BLaER1 (cell line): ENCODE results near the gene WNT16.
A peak's percentile ranks its signal among the peaks of the same experiment; 100 is the strongest.

Experiments
- H3K27ac ChIP-seq: shearing (Covaris generic); formaldehyde crosslinking; 2 replicates; pipeline ENCODE4 v1.8.1; 2022
- H3K27me3 ChIP-seq: shearing (Covaris generic); formaldehyde crosslinking; 2 replicates; pipeline ENCODE4 v1.8.1; 2022
- H3K36me3 ChIP-seq: shearing (Covaris generic); formaldehyde crosslinking; 2 replicates; pipeline ENCODE4 v1.8.1; 2022
- H3K4me1 ChIP-seq: shearing (Covaris generic); formaldehyde crosslinking; 2 replicates; pipeline ENCODE4 v1.8.1; 2022
- H3K4me2 ChIP-seq: shearing (Covaris generic); formaldehyde crosslinking; 2 replicates; pipeline ENCODE4 v1.8.1; 2022
- H3K4me3 ChIP-seq: shearing (Covaris generic); formaldehyde crosslinking; 2 replicates; pipeline ENCODE4 v1.8.1; 2022
- H3K9ac ChIP-seq: shearing (Covaris generic); formaldehyde crosslinking; 2 replicates; pipeline ENCODE4 v1.8.1; 2022
- H3K9me3 ChIP-seq: shearing (Covaris generic); formaldehyde crosslinking; 2 replicates; pipeline ENCODE4 v1.8.1; 2022
- H4K20me1 ChIP-seq: shearing (Covaris generic); formaldehyde crosslinking; 2 replicates; pipeline ENCODE4 v1.8.1; 2022
- Cebpa-rat ChIP-seq: shearing (Covaris generic); IDR thresholded peaks from 2 replicates; pipeline ENCODE4 v1.8.1; 2022

Gene WNT16

DNA sequence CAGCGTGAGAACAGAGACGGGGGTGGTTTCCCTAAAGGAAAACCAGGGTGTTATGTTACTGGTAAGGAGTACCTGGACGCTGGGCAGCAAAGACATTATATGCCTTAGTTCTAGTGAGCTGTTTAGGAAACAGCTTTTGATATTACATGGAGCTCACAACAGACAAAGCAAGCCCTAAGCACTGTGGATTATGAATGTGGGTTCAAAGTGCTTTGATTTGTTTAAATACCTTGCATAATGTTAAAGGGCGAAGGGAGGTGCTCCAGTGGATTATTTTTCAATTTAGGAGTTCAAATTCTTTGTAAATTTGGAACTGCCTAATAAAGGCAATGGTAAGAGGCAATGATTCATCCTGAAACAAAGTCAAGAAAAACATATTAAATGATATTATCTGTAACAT is 13.8 kb downstream of the WNT16 start:
- Histone ChIP-seq H3K9me3 (no peaks in the 10 kb centered on the region), H3K27ac (peak overlapping the region; percentile 11; the same call in 1 of the 2 replicates), H3K4me1 (peaks cover 15% of the 10 kb centered on the region), H4K20me1 (peaks cover 95% of the 10 kb centered on the region), H3K4me3 (no peak overlapping the region), H3K27me3 (peaks cover 7% of the 10 kb centered on the region; the same call in 1 of the 2 replicates), H3K36me3 (peaks cover 48% of the 10 kb centered on the region), H3K4me2 (no peak overlapping the region), H3K9ac (no peak overlapping the region)
- TF ChIP-seq Cebpa-rat = no peak

DNA sequence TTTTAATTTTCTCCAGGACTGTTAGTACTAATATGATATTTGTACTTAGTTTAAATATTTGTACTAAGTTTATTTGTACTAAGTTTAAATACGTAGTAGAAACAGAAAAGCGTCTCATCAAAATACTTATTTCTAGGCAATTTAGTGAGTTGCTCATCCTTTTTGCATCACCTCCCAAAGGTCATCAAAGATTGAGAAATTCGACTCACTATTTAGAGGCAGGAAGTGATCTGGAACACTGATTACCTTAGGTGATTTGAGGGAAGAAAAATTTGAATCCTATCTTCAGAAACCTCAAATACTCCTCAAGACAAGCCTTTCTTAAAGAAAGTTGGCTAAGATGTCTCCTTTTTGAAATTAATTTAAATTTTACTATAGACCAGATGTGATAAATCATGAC is 14.5 kb downstream of the WNT16 start:
- H3K9me3 ChIP-seq = no peaks in the 10 kb centered on the region
- no peak overlapping the region for H3K27ac ChIP-seq
- H3K9ac ChIP-seq = no peak overlapping the region
- no peak overlapping the region for H3K4me2 ChIP-seq
- no peak overlapping the region for H3K4me3 ChIP-seq
- H3K4me1 ChIP-seq = peaks cover 15% of the 10 kb centered on the region
- H4K20me1 ChIP-seq = peaks cover 88% of the 10 kb centered on the region
- H3K36me3 ChIP-seq = peaks cover 41% of the 10 kb centered on the region
- H3K27me3 ChIP-seq = peaks cover under 1% of the 10 kb centered on the region; the same call in 1 of the 2 replicates
- TF ChIP-seq Cebpa-rat = no peak

DNA sequence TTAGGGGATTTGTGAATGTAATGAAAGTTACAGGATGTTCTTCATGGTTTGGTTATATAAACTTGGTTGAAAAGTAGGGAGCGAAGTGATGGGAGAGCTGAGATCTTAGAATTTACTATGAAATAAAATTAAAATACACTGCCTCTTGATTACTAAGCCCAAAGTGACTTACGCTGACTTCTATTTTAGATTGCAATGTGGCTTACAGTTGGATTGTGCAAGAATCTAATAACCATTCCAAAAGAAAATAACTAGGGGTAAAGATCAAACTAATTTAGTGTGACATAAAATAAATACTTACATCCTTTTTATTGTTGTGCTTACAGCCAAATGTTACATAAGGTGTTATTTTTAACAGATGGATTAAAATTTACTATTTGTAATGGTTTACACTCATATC is 15.3 kb downstream of the WNT16 start:
- Histone ChIP-seq H3K4me1 (peaks cover 10% of the 10 kb centered on the region), H3K36me3 (peaks cover 33% of the 10 kb centered on the region), H3K27ac (no peak overlapping the region), H4K20me1 (peaks cover 81% of the 10 kb centered on the region), H3K4me2 (no peak overlapping the region), H3K4me3 (no peak overlapping the region), H3K27me3 (no peaks in the 10 kb centered on the region), H3K9ac (no peak overlapping the region), H3K9me3 (no peaks in the 10 kb centered on the region)
- no peak for TF ChIP-seq Cebpa-rat

DNA sequence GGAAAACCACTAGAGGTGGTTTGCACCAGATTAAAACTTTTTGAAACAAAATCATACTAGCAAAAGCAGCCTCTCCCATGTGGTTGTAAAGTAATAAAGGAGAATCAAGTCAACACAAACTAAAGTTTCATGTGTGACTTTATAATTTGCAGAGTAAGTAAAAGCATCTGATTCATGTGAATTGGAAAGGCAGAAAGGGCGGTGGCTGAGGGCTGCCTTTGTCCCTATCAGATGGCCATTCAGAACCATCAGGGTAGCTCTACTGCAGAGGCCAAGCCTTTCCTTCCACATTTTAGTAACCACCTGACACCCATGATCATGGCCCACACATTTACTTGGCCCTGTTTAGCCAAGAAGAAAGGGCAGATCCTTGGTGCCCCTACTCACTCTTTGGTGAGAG is 15.7 kb downstream of the WNT16 start:
- peaks cover 29% of the 10 kb centered on the region for H3K36me3 ChIP-seq
- no peak overlapping the region for H3K9ac ChIP-seq
- H3K4me3 ChIP-seq = no peak overlapping the region
- H4K20me1 ChIP-seq = peaks cover 76% of the 10 kb centered on the region
- H3K27me3 ChIP-seq = no peaks in the 10 kb centered on the region
- no peak overlapping the region for H3K27ac ChIP-seq
- TF ChIP-seq Cebpa-rat = no peak
- H3K4me1 ChIP-seq = peaks cover 6% of the 10 kb centered on the region
- H3K4me2 ChIP-seq = no peak overlapping the region
- H3K9me3 ChIP-seq = no peaks in the 10 kb centered on the region

DNA sequence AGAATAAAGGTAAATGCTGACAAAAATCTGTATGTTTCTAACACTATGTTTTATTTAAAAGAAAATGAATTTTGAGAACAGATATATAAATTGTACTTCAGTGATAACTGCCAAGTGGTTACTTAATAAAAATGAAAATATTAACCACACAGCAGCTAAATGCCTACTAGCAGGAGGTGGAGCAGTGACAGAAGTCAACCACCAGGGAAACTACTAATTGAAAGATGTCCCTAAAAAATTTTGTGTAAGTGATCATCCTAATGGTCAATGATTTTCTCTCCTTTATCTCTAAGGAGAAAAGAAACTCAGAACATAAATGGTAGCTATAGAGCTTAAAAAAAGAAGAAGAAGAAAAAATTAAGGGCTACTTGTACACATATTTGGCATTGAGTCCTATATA is 22.9 kb downstream of the WNT16 start:
- TF ChIP-seq Cebpa-rat = no peak
- H3K4me2 ChIP-seq = no peak overlapping the region
- no peak overlapping the region for H3K27ac ChIP-seq
- H3K4me1 ChIP-seq = peaks cover 17% of the 10 kb centered on the region; the same call in 1 of the 2 replicates
- no peak overlapping the region for H3K9ac ChIP-seq
- H3K4me3 ChIP-seq = no peak overlapping the region
- no peaks in the 10 kb centered on the region for H3K27me3 ChIP-seq
- H3K9me3 ChIP-seq = no peaks in the 10 kb centered on the region
- H3K36me3 ChIP-seq = peaks cover 72% of the 10 kb centered on the region
- peaks cover 72% of the 10 kb centered on the region for H4K20me1 ChIP-seq

DNA sequence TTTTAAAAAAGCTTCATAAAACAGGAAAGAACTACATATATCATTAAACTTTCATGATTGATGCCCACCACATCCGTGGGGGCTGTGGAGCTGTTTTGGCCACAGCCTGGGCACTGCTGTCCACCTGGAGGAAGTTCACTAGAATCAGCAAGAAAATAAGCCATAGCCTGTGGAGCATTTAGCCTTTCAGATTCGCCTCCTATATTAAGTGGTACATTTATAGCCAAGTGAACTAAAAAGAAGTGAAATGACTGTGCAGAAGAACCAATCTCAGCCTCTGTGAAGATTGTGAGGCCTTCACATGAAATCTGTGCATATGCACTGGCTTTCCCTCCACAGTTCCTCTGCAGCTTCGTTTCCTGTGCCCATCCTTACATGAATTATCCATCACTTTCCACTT is 23.5 kb downstream of the WNT16 start:
- Histone ChIP-seq H4K20me1 (peaks cover 72% of the 10 kb centered on the region), H3K27me3 (no peaks in the 10 kb centered on the region), H3K4me2 (no peak overlapping the region), H3K9me3 (no peaks in the 10 kb centered on the region), H3K27ac (no peak overlapping the region), H3K4me1 (peaks cover 17% of the 10 kb centered on the region; the same call in 1 of the 2 replicates), H3K4me3 (no peak overlapping the region), H3K9ac (no peak overlapping the region), H3K36me3 (peaks cover 72% of the 10 kb centered on the region)
- TF ChIP-seq Cebpa-rat = no peak

DNA sequence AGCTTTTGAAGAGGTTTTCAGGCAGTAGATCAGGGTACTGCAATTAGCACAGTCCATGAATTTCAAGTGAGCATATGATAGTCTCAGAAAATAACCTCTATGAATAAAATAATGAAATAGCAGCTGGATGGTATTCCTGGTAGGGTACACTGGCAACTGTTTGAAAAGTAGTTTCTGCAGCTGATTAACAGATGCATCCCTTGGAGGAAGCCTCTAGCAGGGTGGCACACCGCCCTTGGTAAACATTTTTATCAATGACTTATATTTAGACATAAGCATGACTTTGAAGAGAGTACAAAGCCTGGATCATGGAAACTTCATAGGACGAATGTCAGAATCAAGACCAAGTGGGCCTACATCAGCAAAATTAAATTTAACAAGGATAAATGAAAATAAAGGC is 26.8 kb downstream of the WNT16 start:
- H3K36me3 ChIP-seq = peaks cover 90% of the 10 kb centered on the region
- H3K4me3 ChIP-seq = no peak overlapping the region
- peaks cover 97% of the 10 kb centered on the region for H4K20me1 ChIP-seq
- H3K4me2 ChIP-seq = no peak overlapping the region
- no peak for TF ChIP-seq Cebpa-rat
- H3K27ac ChIP-seq = no peak overlapping the region
- no peaks in the 10 kb centered on the region for H3K27me3 ChIP-seq
- no peaks in the 10 kb centered on the region for H3K9me3 ChIP-seq
- H3K9ac ChIP-seq = no peak overlapping the region
- peaks cover 17% of the 10 kb centered on the region; the same call in 1 of the 2 replicates for H3K4me1 ChIP-seq

DNA sequence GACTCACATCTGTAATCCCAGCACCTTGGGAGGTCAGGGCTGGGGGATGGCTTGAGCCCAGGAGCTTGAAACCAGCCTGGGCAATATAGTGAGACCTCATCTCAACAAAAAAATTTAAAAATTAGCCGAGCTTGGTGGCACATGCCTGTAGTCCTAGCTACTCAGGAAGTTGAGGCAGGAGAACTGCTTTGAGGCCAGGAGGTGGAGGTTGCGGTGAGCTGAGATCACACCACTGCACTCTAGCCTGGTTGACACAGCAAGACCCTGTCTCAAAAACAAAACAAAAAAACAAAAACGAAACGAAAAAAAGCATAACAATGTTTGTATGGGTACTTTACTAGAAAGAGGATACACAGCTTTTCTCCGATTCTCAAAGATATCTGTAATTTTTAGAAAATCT is 31.8 kb downstream of the WNT16 start:
- no peaks in the 10 kb centered on the region for H3K27me3 ChIP-seq
- no peak overlapping the region for H3K4me3 ChIP-seq
- H3K9ac ChIP-seq = no peak overlapping the region
- peaks cover 97% of the 10 kb centered on the region for H4K20me1 ChIP-seq
- no peaks in the 10 kb centered on the region for H3K9me3 ChIP-seq
- peaks cover 44% of the 10 kb centered on the region for H3K4me1 ChIP-seq
- no peak for TF ChIP-seq Cebpa-rat
- H3K36me3 ChIP-seq = peaks cover 80% of the 10 kb centered on the region
- no peak overlapping the region for H3K27ac ChIP-seq
- H3K4me2 ChIP-seq = no peak overlapping the region

DNA sequence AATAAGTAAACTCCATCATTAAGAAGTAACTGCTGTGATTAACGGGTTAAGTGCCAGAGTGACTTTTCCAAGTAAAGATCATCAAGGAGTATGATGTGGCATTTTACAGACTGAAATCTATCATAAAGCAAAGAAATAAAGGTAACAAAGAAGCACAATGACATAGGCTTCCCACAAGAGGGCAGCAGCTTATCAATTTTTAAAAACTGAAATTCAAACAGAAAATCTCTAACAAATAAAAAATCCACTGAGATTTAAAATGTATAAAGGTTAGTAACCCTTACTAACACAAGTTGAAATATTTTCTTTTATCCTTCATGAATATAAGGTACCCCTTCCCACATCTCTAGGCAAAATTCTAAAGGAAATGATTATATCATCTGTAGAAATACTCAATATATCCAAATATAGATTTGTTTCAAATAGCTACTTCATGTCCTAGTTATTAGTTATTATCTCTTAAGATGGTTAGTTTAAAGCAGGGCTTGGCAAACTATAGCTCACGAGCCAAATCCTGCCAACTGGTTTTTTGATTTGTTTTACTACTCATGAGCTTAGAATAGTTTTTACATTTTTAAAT is 38.1 kb downstream of the WNT16 start:
- H3K36me3 ChIP-seq = peaks cover 37% of the 10 kb centered on the region
- no peak overlapping the region; the same call in 1 of the 2 replicates for H3K9ac ChIP-seq
- no peaks in the 10 kb centered on the region for H3K9me3 ChIP-seq
- H3K27ac ChIP-seq = peak overlapping the region; percentile 81
- no peak for TF ChIP-seq Cebpa-rat
- peaks cover 73% of the 10 kb centered on the region for H4K20me1 ChIP-seq
- peak overlapping the region; percentile 71 for H3K4me3 ChIP-seq
- H3K27me3 ChIP-seq = no peaks in the 10 kb centered on the region
- peak overlapping the region; percentile 88 for H3K4me2 ChIP-seq
- H3K4me1 ChIP-seq = peaks cover 63% of the 10 kb centered on the region

DNA sequence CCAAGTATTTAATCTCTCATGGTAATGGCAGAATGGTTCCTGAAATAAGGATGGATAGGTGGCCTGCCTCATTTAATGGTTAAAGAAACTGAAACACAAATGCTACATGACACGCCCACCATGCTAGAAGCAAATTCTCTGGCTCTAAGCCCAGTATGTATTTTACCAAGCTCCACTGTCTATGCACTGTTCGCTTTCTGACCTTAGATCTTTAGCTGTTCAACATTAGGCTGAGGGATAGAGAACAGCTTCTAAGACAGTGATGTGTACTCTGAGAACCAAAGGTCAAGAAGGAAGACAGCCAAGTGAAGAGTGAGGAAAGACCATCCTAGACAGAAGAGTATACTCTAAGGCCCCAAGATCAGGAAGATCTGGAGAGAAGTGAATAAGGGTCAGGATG is 40.7 kb downstream of the WNT16 start:
- peaks cover 70% of the 10 kb centered on the region for H3K4me1 ChIP-seq
- peak overlapping the region; percentile 88 for H3K4me2 ChIP-seq
- H4K20me1 ChIP-seq = peaks cover 48% of the 10 kb centered on the region
- H3K9me3 ChIP-seq = no peaks in the 10 kb centered on the region
- peaks cover 18% of the 10 kb centered on the region for H3K36me3 ChIP-seq
- H3K4me3 ChIP-seq = peak overlapping the region; percentile 71
- peak overlapping the region; percentile 83 for H3K9ac ChIP-seq
- no peaks in the 10 kb centered on the region for H3K27me3 ChIP-seq
- peak overlapping the region; percentile 81 for H3K27ac ChIP-seq
- no peak for TF ChIP-seq Cebpa-rat
